GM23338 (cell line): ENCODE results near the gene PIP5K1C.

Experiments used
- CREB1 ChIP-seq: fragments of 250-450 bp; sonication (Bioruptor Pico); IDR thresholded peaks from 2 replicates; pipeline ENCODE4 v1.5.0; 2020; ENCODE audit warnings: low read depth, mild to moderate bottlenecking, moderate library complexity
- CTCF ChIP-seq, 2 experiments: fragments of 200-600 bp in 1 of 2; sonication (generic) in 1 of 2; conservative IDR thresholded peaks; 2 replicates each; pipeline versions ENCODE4 v1.5.1 to v1.6.1; 2016 to 2017; ENCODE audit warnings: antibody characterized with exemption in 2 of 2, low read depth in 2 of 2, mild to moderate bottlenecking in 2 of 2, moderate library complexity in 1 of 2
- ETS1 ChIP-seq: IDR thresholded peaks from 2 replicates; pipeline ENCODE4 v1.6.1; 2016; ENCODE audit warnings: antibody characterized with exemption
- EZH2 ChIP-seq: fragments of 200-600 bp; sonication (generic); IDR thresholded peaks from one replicate; pipeline ENCODE4 v1.8.0; 2017; ENCODE audit warnings: antibody characterized with exemption, mild to moderate bottlenecking, low read depth; ENCODE audit not compliant: unreplicated experiment
- EZH2phosphoT487 ChIP-seq: fragments of 200-600 bp; sonication (generic); IDR thresholded peaks from one replicate; pipeline ENCODE4 v1.8.1; 2018; ENCODE audit warnings: antibody characterized with exemption; ENCODE audit not compliant: unreplicated experiment
- JUNB ChIP-seq: IDR thresholded peaks from one replicate; pipeline ENCODE4 v1.6.1; 2016; ENCODE audit warnings: antibody characterized with exemption; ENCODE audit not compliant: unreplicated experiment
- POLR2AphosphoS5 ChIP-seq: IDR thresholded peaks from 2 replicates; pipeline ENCODE4 v1.6.1; 2016; ENCODE audit warnings: antibody characterized with exemption, low read depth
- REST ChIP-seq: IDR thresholded peaks from one replicate; pipeline ENCODE4 v1.6.1; 2018; ENCODE audit warnings: antibody characterized with exemption; ENCODE audit not compliant: unreplicated experiment
- ZNF114 ChIP-seq: fragments of 250-450 bp; sonication (Bioruptor Pico); IDR thresholded peaks from 2 replicates; pipeline ENCODE4 v1.5.0; 2020; ENCODE audit warnings: mild to moderate bottlenecking, moderate library complexity
- ZNF462 ChIP-seq: fragments of 250-450 bp; sonication (Bioruptor Pico); IDR thresholded peaks from 2 replicates; pipeline ENCODE4 v1.5.0; 2020; ENCODE audit warnings: mild to moderate bottlenecking, moderate library complexity

GRCh38 chr19:3679581-3679980 lies 20.7 kb downstream of the PIP5K1C start:
- TF ChIP-seq EZH2, result no peak
- no peak for TF ChIP-seq CTCF (conservative IDR thresholded peaks at IDR 0.05; ENCODE audit: low read depth in 2 of 2)
- no peak for TF ChIP-seq CREB1 (CRISPR knock-in tag)
- TF ChIP-seq EZH2phosphoT487, result no peak
- no peak for TF ChIP-seq POLR2AphosphoS5
- no peak for TF ChIP-seq ZNF462 (CRISPR knock-in tag)
- TF ChIP-seq REST, result no peak
- TF ChIP-seq ETS1, result no peak
- TF ChIP-seq JUNB, result no peak
- no peak for TF ChIP-seq ZNF114 (CRISPR knock-in tag)
